ENCODE measurements around the gene MYH11.

DNA sequence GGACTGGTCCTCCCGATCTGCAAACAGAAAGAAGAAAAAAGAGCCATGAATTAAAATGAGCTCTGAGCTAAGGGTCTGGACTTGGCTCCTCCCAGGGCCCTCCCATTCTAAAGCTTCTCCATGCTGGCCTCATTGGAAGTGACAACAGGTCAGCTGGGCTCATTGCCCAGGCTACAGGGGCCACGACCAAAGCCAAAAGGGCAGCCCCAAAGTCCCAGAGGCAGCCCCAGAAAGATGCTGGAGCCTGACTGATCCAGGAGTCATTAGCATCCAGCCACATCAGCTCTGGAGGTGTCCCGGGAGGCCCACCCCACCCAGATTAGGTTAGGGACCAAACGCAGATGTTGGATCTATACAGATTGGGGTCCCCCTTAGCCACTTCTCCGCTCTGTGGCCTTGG, 58.2 kb downstream of the MYH11 start:
- TF ChIP-seq, protein P1, sequence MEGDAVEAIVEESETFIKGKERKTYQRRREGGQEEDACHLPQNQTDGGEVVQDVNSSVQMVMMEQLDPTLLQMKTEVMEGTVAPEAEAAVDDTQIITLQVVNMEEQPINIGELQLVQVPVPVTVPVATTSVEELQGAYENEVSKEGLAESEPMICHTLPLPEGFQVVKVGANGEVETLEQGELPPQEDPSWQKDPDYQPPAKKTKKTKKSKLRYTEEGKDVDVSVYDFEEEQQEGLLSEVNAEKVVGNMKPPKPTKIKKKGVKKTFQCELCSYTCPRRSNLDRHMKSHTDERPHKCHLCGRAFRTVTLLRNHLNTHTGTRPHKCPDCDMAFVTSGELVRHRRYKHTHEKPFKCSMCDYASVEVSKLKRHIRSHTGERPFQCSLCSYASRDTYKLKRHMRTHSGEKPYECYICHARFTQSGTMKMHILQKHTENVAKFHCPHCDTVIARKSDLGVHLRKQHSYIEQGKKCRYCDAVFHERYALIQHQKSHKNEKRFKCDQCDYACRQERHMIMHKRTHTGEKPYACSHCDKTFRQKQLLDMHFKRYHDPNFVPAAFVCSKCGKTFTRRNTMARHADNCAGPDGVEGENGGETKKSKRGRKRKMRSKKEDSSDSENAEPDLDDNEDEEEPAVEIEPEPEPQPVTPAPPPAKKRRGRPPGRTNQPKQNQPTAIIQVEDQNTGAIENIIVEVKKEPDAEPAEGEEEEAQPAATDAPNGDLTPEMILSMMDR (IDR thresholded peaks at IDR 0.05 in 8 of 11, conservative IDR thresholded peaks at IDR 0.05 in 3 of 11): no peak
- TF ChIP-seq POLR2AphosphoS5 (IDR thresholded peaks at IDR 0.05): no peak

All from spleen (tissue), 7 donors.